RCC 7860 (cell line): ENCODE data around the gene PTPRG.
A peak's percentile ranks its signal among the peaks of the same experiment; 100 is the strongest.
"Not testable (repeated sequence)": the region's sequence is repeated elsewhere in the genome, so short reads cannot be mapped to it uniquely, and the experiment has no call there.

Experiments used
- DNase-seq: peaks from one replicate; pipeline ENCODE4 v3.0.0-alpha.2; 2015; ENCODE audit warnings: low spot score
- FAIRE-seq: peaks from 2 replicates; lab custom pipeline; 2012; peaks lifted over from hg19 to GRCh38; lab: Jason Lieb, UNC

PTPRG gene

GRCh38 chr3:61714225-61714624, 152.9 kb downstream of the PTPRG start:
- DNase-seq (no peak), FAIRE-seq (no peak)

DNA sequence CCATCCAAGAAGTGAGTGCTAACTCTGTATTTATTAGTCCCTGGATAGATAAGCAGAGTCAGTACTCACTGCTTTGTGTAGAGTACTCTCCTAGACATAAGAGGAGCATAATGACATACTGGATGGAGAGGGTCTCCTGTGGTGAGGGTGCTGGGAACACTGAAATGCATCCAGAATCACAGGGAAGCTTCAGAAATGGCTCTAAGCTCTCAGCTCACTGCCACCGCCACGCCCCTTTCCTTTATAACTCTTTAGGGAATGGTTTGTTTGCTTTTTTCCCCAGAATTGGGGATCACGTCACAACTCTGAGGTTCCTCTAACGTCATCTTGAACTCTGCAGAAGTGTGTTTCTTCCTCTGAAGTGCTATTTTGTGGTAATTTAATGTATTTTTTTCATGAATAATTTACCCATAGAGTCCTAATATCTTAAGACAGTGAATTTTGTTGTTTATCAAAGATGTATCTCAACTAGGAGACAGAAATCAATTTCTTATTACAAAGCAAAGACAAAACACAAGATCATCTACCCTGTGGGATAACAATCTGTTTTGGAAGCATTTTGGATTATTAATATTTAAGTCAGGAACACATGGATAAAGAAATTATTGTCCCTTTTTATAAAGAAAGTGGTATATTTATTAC, 154.6 kb downstream of the PTPRG start:
- FAIRE-seq (no peak), DNase-seq (no peak)

- not testable (repeated sequence) for FAIRE-seq, DNase-seq
Measured at GRCh38 chr3:61716693-61717092, 155.3 kb downstream of the PTPRG start.

DNA sequence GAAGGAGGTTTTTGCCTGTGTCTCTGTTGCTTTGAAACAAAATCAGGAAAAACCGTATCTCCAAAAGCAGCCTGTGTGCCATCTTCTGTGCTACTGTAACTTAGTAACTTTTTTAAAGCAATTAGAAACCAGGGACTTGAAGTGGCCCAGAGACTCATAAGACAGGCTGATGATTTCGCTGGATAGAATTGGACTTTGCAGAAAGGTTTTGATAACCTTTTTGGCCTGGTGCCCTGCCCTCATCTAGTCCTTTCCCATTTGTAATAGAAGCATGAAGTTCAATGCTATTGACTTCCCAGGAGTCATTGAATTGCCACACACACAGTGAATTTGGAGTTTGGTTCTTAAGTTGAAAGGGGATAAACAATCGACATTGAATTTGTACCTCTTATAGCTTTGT, 157.2 kb downstream of the PTPRG start:
- DNase-seq: no peak
- no peak for FAIRE-seq

DNA sequence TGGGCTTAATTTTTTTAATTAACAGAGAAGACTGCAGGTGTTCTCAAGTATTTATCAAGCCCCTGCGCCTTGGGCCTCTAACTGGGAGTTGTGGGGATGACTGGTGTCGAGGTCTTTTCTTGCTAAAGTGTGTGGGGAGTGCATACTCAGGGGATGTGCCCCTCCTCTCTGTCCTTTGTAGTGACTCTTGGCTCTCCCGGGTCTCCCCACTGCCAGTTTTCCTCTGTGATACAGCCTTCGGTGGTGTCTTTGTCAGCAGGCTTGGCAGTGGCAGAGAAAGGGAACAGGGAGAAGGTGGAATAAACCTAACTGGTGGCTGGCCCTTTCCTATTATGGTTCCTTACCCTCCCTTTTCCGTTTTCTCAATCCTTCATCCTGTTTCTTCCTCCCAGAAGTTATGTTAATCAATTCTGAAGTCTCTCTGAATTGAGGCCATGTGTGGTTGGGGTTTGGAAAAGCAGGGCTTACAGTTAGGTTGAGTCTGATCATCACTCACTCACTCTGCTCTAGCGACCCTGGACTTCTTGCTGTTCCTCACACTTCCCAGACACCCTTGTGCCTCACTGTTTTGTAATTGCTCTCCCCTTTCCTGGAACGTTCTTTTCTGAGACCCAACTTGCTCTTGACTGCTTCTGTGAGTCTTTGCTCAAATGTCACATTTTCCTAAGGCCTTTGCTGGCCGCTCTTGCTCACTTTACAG, 158.1 kb downstream of the PTPRG start:
- FAIRE-seq: no peak
- no peak for DNase-seq

DNA sequence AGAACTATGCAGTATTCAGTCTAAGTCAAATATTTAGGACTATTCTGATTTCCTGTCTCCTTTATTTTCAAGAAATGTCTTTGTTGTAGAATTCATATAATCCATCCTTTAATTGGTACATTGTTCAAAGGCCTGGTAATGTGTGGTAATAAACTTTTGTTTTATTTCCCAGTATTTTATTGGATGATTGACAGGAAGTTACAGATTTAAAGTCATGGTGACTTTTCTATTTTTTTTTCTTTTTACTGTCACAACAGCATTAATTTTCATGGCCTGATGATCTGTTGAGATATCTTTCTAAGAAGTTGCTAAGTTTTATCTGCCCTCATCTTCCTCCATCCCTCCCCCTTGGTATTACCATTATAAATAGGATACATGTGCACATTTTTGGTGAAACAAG, 161.7 kb downstream of the PTPRG start:
- FAIRE-seq (no peak), DNase-seq (no peak)

DNA sequence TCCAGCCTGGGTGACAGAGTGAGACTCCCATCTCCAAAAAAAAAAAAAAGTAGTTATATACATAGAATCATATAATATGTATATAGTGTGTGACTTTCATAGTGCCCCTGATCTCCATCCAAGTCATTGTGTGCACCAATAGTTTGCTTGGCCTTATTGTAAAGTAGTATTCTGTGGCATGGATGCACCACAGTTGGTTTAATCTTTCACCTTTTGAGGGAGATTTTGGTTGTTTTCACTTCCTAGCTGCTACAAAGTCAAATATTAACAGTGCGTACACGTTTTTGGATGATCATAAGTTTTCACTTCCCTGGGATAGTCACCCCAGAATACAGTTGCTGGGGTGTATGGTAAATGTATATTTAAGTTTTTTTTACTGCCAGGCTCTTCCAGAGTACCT, 162.8 kb downstream of the PTPRG start:
- no peak for FAIRE-seq
- no peak for DNase-seq

- FAIRE-seq (no peak), DNase-seq (no peak)
Measured at GRCh38 chr3:61724801-61725200, 163.4 kb downstream of the PTPRG start.

- peak; percentile 90 for DNase-seq
Measured at GRCh38 chr3:61725851-61726333, 164.5 kb downstream of the PTPRG start.

DNA sequence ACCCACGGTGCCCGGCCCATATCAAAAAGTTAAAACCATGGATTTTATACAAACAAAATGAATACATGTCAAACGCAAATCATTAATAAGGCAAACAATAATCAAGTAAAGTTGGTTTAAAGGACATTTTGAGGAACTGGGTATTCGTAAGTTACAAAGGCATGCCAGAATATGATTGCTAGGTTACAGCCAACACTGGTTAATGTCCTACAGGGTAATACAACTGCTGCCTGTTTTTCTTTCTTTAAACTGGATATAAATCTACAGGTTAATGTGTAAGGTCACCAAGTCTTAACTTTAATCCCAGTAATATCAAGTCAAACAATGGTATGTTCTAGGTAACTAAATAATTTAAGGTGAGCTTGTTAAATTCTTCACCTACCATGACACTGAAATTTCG, 166.1 kb downstream of the PTPRG start:
- FAIRE-seq (no peak), DNase-seq (no peak)

More at GRCh38 chr3:61725851-61726333, 164.5 kb downstream of the PTPRG start:
- FAIRE-seq: peak; percentile 96

DNA sequence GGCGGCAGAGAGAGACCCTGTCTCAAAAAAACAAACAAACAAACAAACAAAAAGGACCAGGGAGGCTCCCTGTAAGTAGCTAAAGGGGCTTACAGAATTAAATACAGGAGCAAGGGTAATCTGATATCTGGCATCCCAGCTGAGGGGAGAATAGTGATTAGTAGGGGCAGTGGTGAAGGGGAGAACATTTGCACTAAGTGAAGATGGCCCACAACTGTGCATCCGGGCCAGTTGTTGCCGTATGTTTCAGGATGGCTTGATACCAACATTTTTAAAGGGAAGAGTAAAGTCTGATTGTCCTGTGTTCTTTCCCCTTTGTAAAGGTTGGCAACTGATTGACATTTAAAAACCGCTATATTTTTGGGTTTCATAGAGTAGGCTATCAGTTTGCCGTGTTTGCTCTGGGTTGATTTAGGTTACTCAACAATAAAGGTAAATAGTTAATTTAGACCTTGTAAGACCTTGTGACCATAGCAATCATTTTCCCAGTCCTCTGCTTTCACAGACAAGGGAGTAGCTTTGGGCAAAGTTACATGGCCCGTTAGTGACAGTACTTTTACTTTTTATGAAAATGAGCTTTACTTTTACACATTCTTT, 167.8 kb downstream of the PTPRG start:
- FAIRE-seq (no peak), DNase-seq (no peak)

- FAIRE-seq: no peak
- no peak for DNase-seq
Measured at GRCh38 chr3:61730056-61730455, 168.7 kb downstream of the PTPRG start.

- FAIRE-seq (no peak), DNase-seq (no peak)
Measured at GRCh38 chr3:61730577-61731231, 169.3 kb downstream of the PTPRG start.

GRCh38 chr3:61733000-61733399, 171.6 kb downstream of the PTPRG start:
- DNase-seq: no peak
- FAIRE-seq: no peak

- no peak for DNase-seq
- no peak for FAIRE-seq
Measured at GRCh38 chr3:61733876-61734275, 172.5 kb downstream of the PTPRG start.

DNA sequence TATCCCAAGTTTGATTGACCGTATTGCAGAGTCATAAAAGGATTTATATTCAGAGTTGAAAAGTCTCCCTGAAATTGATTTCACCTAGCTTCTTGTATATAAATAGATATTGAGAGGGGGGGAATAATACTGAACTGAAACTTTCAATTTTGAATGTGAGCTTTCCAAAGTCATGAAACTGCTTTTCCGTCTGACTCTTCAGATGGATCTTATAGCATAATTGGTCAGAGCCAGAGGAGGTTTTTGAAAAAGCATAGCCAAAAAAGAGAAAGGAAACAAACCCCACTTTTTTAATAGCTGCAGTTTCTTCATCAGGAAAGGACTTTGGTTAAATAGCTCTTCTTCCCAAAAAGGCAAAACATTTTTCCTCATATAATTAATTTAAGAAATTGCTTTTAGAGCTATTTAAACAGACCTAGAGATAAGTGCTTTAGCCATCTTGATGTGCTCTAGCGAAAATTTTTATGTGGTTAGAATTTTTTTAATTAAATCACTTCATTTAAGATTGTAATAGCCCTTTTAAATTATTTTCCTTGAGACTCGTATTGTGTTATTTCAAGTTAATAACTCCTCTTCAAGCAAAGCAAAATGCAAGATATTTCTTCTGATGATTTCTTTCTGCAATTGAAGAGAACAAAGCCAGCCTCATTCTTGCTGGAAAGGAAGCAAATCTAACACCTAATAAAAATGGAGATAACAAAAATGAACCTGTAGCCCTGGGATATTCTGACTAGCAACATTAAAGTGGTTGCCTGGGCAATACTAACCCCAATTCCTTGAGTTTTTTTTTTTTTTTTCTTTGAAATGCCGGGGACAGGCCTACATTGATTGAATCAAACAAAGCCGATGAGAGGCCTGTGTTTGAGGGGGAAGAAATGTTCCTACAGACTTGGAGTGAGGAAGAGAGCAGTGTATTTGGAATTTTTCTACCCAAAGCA, 173.6 kb downstream of the PTPRG start:
- FAIRE-seq (no peak), DNase-seq (no peak)

- no peak for FAIRE-seq
Measured at GRCh38 chr3:61736506-61736905, 175.1 kb downstream of the PTPRG start.

GRCh38 chr3:61739640-61740039, 178.3 kb downstream of the PTPRG start:
- FAIRE-seq: no peak

More at GRCh38 chr3:61736506-61736905, 175.1 kb downstream of the PTPRG start:
- DNase-seq: no peak

GRCh38 chr3:61740494-61740893, 179.1 kb downstream of the PTPRG start:
- FAIRE-seq: no peak

More at GRCh38 chr3:61739640-61740039, 178.3 kb downstream of the PTPRG start:
- no peak for DNase-seq

GRCh38 chr3:61741551-61741950, 180.2 kb downstream of the PTPRG start:
- FAIRE-seq (no peak), DNase-seq (no peak)

More at GRCh38 chr3:61740494-61740893, 179.1 kb downstream of the PTPRG start:
- no peak for DNase-seq
